GM21723 (cell line): Measurements from ENCODE around the gene SPP1.
A peak's percentile ranks its signal among the peaks of the same experiment; 100 is the strongest.
"Not testable (repeated sequence)": the region's sequence is repeated elsewhere in the genome, so short reads cannot be mapped to it uniquely, and the experiment has no call there.

Experiments
- ATAC-seq: cut with Tn5 transposase; IDR thresholded peaks from one replicate; pipeline ENCODE4 v1.9.1; 2021; ENCODE audit warnings: mild to moderate bottlenecking, moderate library complexity; ENCODE audit not compliant: unreplicated experiment

SPP1 gene

GRCh38 chr4:87985097-87985886 lies 9.8 kb downstream of the SPP1 start:
- no peak for ATAC-seq

- no peak for ATAC-seq
These were observed 10.3 kb downstream of the SPP1 start for GRCh38 chr4:87985887-87986200.

DNA sequence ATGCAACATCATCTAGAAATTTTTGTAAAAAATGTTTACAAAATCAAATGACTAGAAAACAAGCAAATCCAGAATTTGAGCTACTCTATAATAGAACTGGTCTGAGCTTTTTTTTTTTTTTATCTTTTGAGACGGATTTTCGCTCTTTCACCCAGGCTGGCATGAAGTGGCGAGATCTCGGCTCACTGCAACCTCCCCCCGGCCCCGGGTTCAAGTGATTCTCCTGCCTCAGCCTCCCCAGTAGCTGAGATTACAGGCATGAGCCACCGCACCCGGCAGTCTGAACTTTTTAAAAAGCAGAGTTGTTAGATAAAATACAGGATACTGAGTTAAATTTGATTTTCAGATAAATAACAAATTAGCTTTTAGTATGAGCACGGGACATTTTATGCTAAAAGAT lies 11.0 kb downstream of the SPP1 start:
- ATAC-seq: no peak

- no peak for ATAC-seq
These were observed 14.3 kb downstream of the SPP1 start for GRCh38 chr4:87989765-87990164.

GRCh38 chr4:87995435-87995834 lies 19.9 kb downstream of the SPP1 start:
- ATAC-seq: no peak

GRCh38 chr4:87999191-87999691 lies 23.7 kb downstream of the SPP1 start:
- not testable (repeated sequence) for ATAC-seq

DNA sequence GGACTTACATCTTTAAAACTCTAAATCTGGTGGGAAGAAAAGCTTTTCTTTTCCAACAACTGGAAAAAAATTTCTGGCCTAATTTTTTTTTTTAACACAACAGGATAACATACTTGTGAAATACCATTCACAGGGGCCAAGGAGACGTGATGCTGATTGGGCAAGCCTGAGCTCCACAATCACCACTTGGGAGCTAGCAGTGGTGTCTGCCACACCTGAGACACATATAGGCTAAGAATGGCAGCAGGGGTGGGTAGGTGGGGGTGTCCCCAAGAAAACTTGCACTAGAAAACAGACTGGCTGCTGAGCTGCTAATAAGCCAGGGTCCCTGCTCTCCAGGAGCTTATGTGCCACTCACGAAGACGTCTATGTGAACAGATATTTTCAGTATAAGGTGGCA lies 26.4 kb downstream of the SPP1 start:
- no peak for ATAC-seq

GRCh38 chr4:88002786-88003185 lies 27.3 kb downstream of the SPP1 start:
- ATAC-seq: no peak

GRCh38 chr4:88003261-88003660 lies 27.7 kb downstream of the SPP1 start:
- no peak for ATAC-seq

DNA sequence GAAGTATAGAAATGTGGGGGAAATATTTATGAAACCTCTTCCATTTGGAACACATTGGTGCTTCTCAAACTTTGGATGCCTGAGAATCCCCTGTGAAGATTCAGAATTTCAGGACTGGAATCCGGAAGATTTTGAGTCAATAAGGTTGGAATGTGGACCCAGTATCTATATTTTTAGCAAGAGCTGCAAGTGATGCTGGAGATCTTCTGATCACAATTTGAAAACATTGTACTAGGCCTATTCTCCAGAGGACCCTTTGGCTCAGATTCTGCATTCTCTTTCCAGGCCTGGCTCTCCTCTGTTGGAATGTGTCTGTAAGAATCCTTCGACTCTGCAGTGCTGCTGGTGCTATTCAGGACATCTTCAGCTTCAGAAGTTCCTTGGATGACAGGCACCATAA lies 29.6 kb downstream of the SPP1 start:
- ATAC-seq: no peak

DNA sequence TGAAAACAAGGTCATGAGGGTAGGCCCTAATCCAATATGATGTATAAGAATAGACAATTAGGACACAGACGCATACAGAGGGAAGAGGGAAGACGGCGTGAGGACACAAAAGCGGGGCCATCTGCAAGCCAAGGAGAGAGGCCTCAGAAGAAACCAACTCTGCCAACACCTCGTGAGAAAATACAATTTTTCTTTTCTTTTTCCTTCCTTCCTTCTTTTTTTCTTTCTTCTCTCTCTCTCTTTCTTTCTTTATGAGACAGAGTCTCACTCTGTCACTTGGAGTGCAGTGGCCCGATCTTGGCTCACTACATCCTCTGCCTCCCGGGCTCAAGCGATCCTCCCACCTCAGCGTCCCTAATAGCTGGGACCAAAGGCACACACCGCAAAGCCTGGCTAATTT lies 30.4 kb downstream of the SPP1 start:
- no peak for ATAC-seq

DNA sequence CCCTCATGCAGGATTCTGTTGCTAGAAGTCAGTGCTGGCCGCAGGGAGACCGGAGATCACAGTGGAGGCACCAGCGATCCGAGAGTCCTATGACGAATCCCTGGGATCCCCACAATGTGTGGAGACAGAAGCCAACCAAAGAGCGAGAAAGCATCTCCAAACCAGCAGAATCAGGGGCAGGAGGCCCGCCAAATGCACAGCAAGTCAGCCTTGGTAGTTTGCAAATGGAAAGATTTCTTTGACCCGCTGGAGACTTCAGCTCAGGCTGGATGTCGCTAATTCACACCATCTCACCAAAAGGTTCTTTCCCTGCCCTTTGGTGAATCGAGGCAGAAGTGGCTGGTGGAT lies 31.4 kb downstream of the SPP1 start:
- ATAC-seq: no peak

- peak; percentile 88 for ATAC-seq
These were observed 32.0 kb downstream of the SPP1 start, which contains the start of gene PKD2 for GRCh38 chr4:88007304-88008121. Gene PKD2 (plus strand): TSS chr4:88007635. CDS start chr4:88007734, 99 bp downstream.

GRCh38 chr4:88008122-88008742 lies 32.7 kb downstream of the SPP1 start:
- peak; percentile 39 for ATAC-seq

DNA sequence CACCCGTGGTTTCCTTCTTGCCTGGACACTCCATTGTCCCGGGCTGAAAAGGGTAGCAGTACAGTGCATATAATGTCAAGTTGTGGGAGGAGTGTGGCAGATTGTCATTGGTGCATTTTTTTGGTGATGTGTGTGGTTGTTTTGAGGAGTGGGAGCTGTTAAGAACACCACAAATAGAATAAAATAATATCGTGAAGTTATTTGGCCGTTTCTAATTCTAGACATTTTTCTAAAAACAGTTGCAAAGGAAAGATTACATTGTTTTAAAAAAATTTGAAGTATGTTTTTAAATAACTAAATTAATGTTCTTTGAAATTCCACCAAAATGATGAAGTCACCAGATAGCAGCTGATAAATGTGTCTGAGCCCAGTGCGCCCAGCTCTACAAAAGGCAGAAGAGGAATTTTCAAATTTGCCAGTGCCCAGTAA lies 33.2 kb downstream of the SPP1 start:
- ATAC-seq: no peak

DNA sequence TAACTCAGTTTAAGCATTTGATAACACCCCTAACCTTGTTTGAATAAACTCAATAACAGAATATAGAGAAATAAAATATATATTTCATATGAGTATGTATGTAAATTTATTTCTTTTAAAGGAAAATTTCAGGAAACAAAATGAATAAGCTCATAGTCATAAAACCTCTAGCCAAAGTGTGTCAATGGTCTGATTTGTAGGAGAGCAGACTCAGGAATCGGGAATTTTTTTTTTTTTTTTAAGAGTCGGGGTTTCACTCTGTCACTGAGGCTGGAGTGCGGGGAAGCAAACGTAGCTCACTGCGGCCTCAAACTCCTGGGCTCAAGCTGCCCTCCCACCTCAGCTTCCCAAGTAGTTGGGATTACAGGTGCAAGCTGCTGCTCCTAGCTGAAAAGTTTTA lies 34.4 kb downstream of the SPP1 start:
- no peak for ATAC-seq

GRCh38 chr4:88010966-88011365 lies 35.5 kb downstream of the SPP1 start:
- ATAC-seq: no peak

DNA sequence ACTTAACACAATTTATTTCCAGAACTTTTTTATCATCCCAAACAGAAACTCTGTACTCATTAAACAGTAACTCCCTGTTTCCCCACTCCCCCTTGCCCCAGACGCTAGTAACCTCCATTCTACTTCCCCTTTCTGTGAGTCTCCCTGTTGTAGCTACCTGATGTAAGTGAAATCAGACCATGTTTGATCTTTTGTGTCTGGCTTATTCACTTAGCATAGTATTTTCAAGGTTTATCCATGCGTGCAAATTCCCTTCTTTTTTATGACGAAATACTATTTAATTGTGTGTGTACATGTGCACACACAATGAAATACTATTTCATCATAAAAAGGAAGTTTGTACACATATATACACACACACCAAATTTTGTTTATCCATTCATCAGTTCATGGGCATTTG lies 37.1 kb downstream of the SPP1 start:
- ATAC-seq: peak; percentile 45

DNA sequence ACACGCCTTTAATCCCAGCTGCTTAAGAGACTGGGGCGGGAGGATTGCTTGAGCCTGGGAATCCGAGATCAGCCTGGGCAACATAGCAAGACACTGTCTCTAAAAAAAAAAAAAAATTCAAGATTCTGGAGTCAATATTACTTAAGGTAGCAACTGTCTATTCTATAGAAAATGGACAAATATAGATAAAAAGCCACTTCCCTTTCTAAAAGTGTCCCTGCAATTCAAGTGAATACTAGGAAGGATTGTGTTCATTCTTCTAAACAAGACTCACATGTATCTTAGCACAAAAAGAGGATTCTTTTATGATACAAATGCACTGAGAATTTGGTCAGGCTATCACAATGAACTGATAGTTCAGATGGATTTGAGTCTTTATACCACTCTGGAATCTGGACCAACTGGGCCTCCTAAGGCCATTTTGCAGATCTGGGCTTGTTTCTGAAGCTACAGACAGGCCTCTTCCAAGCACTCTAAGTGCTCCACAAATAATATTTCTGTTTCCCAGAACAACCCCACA lies 38.9 kb downstream of the SPP1 start:
- ATAC-seq: no peak

GRCh38 chr4:88015659-88016295 lies 40.3 kb downstream of the SPP1 start:
- ATAC-seq: no peak
